Activated gamma-delta T cell treated with anti-CD3 and anti-CD28 coated beads, Interleukin-2, amount 50 U/mL, for 16 hours (primary cell): ENCODE data around the gene HOXA10.

Source experiments
- DNase-seq: peaks from one replicate; pipeline ENCODE4 v3.0.0-alpha.2; 2020; ENCODE audit warnings: low read depth

The HOXA10 gene

GRCh38 chr7:27165996-27166530 lies 8.1 kb downstream of the HOXA10 start:
- DNase-seq, result no peak

- no peak for DNase-seq
Measured at GRCh38 chr7:27165089-27165995, 8.8 kb downstream of the HOXA10 start, which contains the start of gene HOXA9. TSS of gene HOXA9 (minus strand) at chr7:27165537. CDS start at chr7:27165457, 80 bp downstream.

- no peak for DNase-seq
Measured at GRCh38 chr7:27164367-27165088, 9.6 kb downstream of the HOXA10 start.

GRCh38 chr7:27164045-27164366 lies 10.1 kb downstream of the HOXA10 start:
- no peak for DNase-seq

GRCh38 chr7:27163288-27164044 lies 10.7 kb downstream of the HOXA10 start:
- no peak for DNase-seq

- DNase-seq, result no peak
Measured at GRCh38 chr7:27162561-27163287, 11.4 kb downstream of the HOXA10 start.

- no peak for DNase-seq
Measured at GRCh38 chr7:27161721-27162560, 12.2 kb downstream of the HOXA10 start.

- no peak for DNase-seq
Measured at GRCh38 chr7:27161214-27161720, 12.9 kb downstream of the HOXA10 start.

GRCh38 chr7:27160546-27161213 lies 13.4 kb downstream of the HOXA10 start:
- DNase-seq, result peak; percentile 81

- no peak for DNase-seq
Measured at GRCh38 chr7:27160145-27160545, 14.0 kb downstream of the HOXA10 start.

GRCh38 chr7:27159266-27160144 lies 14.6 kb downstream of the HOXA10 start:
- no peak for DNase-seq

- no peak for DNase-seq
Measured at GRCh38 chr7:27158436-27159265, 15.5 kb downstream of the HOXA10 start.

- DNase-seq, result no peak
Measured at GRCh38 chr7:27157702-27158431, 16.3 kb downstream of the HOXA10 start.

GRCh38 chr7:27156916-27157701 lies 17.0 kb downstream of the HOXA10 start:
- DNase-seq, result no peak

GRCh38 chr7:27156508-27156898 lies 17.6 kb downstream of the HOXA10 start, which contains the start of gene HOXA7:
TSS of gene HOXA7 (minus strand) at chr7:27156675. CDS start at chr7:27156545, 130 bp downstream.
- DNase-seq, result no peak

- DNase-seq, result no peak
Measured at GRCh38 chr7:27155816-27156507, 18.2 kb downstream of the HOXA10 start.
